ENCODE data around the gene DDX56.

DDX56 gene

DNA sequence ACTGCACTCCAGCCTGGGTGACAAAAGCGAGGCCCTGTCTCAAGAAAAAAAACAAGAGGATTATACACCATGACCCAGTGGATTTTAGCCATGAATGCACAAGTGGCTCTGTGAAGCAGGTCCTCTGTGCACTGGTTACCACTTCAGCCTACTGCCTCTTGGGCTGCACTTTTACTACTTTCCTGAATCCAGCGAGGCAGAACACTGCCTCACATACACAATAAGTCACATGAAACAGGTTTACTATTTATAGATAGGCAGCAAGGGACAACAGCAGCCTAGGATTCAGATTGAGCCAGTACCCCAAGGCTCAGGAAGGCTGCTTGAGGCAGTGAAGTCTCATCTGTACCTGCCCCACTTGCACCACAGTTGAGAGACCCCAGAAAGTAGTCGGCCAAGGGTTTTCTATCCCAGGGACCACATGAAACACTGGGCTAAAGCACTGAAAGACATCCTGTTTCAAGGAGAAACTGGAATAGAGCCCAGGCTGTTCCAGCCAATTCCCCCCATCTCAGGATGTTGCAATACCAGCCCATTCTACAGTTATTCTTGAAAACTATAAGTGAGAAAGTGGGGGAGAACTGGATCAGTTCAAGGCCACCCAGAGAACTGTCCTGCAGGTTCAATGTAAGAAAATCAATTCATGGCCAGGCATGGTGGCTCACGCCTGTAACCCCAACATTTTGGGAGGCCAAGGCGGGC, 22.4 kb upstream of the DDX56 start:
- DNase-seq (ENCODE audit: low spot score) = no peak

DNA sequence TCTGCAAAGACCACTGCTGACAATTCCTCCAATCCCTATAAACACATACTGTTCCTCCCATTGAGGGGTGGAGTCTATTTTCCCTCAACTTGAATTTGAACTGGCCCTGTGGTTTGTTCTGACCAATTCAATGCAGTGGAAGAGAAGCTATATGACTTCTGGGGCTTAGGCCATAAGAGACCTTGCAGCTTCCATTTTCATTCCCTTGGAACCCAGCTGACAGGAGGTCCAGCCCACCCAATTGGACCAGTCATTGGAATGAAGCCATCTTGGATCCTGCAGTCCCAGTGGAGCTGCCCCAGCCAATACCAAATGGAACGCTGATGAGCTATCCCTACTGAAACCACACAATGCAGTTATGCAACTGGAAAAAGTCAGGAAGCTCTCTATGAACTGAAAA, 17.2 kb upstream of the DDX56 start:
- no peak for DNase-seq (ENCODE audit: low spot score)

DNA sequence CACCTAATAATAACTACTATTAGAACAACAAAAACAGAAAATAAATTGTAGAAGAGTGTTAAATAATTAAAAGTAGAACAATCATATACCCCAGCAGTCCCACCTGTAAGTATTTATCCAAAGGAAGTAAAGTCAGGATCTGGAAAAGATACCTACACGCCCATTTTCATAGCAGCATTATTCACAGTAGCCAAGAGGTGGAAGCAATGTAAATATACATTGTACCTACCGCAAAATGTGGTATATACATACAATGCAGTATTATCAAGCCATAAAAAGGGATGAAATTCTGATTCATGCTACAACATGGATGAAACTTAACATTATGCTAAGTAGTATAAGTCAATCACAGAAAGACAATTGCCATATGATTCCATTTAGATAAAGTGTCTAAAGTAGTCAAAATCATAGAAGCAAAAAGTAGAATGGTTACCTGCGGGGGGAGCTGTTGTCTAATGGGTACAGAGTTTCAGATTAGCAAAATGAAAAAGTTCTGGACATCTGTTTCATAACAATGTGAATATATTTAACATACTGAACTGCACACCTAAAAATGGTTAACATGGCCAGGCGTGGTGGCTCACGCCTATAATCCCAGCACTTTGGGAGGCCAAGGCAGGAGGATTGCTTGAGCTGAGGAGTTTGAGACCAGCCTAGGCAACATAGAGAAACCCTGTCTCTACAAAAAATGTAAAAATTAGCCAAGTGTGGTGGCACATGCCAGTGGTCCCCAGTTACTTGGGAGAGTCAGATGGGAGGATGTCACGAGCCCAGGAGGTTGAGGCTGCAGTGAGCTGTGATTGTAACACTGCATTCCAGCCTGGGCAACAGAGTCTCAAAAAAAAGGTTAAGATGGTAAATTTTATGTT, 14.4 kb upstream of the DDX56 start:
- no peak for DNase-seq (ENCODE audit: low spot score)

DNA sequence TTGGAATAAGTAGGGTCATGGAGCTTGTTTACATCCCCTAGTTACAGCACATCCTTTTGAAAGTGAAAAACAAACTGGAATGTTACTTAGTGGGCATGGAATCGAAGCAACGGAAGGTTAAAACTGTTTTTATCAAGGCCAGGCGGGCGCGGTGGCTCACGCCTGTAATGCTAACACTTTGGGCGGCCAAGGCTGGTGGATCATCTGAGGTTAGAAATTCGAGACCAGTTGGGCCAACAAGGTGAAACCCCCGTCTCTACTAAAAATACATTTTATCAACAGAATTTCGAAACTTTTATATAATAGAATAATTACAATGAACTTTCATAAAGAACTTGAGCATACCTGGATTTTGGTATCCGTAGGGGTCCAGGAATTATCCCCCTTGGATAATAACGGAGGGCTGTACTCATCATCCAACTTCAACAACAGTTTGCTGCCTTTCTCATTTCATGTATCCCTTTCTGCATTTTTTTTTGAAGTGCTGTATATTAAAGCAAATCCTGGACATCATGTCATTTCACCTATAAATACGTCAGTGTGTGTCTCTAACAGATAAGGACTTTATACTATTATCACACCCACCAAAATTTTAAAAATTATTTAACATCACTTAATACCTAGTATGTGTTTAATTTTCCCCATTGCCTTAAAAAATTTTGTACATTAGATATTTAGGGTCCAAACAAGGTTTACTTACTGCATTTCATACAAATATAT, 9.6 kb upstream of the DDX56 start:
- no peak for DNase-seq (ENCODE audit: low spot score)

- peak; percentile 100 for DNase-seq (ENCODE audit: low spot score)
Observed at GRCh38 chr7:44581879-44582603, 8.3 kb upstream of the DDX56 start, which contains the start of gene TMED4. Gene TMED4, minus strand, starts transcription at chr7:44582231. Its CDS starts 25 bp downstream, at chr7:44582206.

DNA sequence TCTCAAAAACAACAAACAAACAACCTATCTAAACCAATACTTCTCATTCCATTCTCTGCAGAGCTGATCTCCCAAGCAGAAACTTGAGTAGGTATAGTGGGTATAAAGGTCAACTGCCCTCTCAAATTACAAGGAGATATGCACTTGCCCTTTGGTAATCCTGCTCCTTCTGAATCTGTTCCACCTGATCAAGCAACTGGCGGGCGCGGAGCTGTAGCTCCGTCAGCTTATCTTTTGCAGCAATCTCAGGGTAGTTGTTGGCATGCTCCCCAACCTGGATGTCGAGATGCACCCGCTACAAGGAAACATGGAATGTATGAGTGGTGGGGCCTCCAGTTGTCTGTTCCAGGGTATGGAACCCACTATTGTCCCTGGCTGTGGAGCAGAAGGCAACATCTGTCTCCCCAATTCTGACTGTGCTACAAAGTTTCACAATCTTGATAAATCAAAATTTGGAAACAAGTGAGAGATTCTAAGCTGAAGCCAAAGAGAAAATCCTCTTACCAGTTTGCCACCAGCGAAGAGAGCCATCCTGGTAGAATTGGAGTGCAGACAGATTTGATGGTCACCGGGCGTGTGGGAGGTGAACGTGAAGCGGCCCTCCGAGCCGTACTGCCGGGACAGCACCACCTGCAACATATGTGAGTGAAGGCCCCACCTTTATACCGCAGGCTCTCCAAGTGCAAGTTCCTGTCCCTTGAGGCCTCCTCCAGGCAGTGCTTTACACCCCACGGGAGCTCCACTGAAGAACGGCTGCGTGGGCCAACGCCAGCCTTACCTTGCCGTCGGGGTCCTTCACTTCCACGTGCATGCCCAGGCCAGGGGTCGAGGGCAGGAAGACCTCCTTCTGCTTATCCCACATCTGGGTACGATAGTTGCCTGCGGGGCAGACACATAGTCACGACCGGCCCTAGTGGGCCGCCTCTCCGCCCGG, 7.5 kb upstream of the DDX56 start:
- DNase-seq (ENCODE audit: low spot score) = peak; percentile 18

- no peak for DNase-seq (ENCODE audit: low spot score)
Observed at GRCh38 chr7:44576228-44576627, 2.5 kb upstream of the DDX56 start.

DNA sequence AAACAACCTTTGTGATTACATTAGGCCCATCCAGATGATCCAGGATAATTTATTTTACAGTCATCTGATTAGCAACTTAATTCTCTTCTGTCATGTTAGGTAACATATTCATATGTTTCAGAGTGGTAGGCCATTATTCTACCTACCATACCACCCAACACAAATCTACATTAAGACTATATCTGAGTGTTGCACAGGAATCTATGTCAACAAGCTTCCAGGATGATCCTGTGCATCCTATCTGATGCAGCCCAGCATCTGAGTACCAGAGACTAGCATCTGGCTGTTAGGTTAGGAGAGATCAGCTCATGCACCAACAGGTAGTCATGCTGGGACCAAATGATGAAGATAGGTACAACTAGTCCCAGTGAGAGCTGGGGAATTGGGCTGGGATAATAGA, 1.3 kb upstream of the DDX56 start:
- no peak for DNase-seq (ENCODE audit: low spot score)

- peak; percentile 12 for DNase-seq (ENCODE audit: low spot score)
Observed at GRCh38 chr7:44574287-44574872, 672 bp upstream of the DDX56 start.

DNA sequence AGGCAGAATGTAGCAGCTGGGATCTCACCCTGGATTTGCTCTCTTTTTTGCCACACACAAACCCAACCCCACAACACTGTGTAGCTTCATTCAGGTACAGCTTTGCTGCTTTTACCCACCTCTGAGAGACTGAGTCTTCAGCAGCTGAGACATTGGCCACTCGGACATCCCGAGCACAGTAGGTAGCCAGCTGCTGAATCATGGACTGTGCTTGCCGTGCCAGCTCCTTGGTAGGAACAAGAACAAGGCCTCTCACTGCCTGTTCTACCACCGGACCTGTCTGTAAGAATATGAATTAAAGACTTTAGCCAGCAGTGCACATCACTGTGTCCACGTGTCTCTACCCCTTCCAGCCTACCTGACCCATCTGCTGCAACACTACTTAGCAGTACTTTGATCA, 937 bp downstream of the DDX56 start:
- DNase-seq (ENCODE audit: low spot score) = no peak

DNA sequence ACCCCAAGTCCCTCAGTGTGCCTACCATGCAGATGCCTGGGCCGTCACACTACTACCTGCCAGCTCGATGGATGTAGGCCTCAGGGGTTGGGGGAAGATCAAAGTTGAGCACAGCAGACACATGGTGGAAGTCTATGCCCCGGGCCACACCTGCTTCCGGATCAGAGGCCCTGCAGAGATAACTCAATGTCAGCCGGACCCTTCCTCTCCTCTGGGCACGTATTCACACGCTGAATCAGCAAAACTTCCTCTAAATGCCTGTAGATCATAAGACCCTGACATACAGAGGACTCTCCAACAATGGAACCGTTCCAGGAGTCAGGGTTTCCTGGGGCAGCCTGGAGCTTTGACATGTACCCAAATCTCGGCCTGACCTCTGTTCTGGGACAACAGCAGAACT, 3.7 kb downstream of the DDX56 start:
- no peak for DNase-seq (ENCODE audit: low spot score)

GRCh38 chr7:44568771-44569560, 4.7 kb downstream of the DDX56 start:
- DNase-seq (ENCODE audit: low spot score) = no peak

DNA sequence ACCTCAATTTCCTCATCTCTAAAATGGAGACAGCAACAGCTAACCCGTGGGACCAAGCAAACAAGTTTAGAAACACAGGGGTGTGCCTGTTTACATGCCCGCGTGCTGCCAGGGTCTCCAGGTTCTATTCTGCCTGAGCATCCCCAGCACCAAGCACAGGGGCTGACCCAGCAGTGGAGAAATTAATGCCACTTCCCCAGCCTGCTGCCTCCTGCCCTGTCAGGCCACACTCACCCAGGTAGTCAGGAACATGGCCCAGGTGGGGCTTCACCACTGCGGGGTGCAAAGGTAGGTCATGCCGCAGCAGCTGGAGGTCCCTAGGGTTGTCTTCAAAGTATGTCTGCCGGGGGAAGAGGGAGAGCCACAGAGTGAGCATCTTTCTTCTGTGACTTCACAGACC, 5.8 kb downstream of the DDX56 start:
- DNase-seq (ENCODE audit: low spot score) = no peak

- DNase-seq (ENCODE audit: low spot score) = no peak
Observed at GRCh38 chr7:44566680-44567079, 7.0 kb downstream of the DDX56 start.

DNA sequence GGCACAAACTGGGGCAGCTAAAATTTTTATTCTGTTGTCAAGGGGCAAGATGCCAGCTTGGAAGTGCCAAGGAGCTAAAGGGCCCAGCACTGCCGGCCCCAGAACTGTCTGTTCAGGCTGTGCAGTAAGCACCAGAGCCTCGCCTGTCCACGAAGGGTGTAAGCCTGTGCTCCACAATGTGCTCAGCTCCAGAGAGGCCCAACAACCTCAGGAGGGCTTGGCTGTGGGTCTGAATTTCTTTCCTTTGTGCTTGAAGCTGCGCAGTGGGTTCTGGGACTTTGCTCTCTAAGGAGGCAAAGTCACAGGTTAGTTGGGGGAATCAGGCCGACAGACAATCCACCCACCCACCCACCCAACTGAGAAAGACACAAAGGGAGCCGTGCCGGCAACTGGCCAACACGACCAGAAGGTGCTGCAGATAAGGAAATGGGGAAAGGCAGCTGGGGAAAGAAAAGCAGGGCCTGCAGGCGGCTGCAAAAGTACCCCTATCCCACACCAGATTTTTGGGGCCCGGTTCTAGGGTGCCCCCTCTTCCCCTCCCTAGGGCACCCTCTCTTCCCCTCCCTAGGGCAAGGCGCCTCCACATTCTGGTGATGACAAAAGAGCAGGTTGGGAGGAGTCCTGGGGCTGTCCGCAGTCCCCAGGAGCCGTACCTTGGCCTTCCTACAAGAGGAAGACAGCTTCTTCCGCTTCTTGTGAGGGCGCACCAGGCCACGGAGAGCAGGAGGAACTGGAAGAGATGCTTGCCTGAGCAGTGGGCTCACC, 7.7 kb downstream of the DDX56 start:
- DNase-seq (ENCODE audit: low spot score) = no peak

DNA sequence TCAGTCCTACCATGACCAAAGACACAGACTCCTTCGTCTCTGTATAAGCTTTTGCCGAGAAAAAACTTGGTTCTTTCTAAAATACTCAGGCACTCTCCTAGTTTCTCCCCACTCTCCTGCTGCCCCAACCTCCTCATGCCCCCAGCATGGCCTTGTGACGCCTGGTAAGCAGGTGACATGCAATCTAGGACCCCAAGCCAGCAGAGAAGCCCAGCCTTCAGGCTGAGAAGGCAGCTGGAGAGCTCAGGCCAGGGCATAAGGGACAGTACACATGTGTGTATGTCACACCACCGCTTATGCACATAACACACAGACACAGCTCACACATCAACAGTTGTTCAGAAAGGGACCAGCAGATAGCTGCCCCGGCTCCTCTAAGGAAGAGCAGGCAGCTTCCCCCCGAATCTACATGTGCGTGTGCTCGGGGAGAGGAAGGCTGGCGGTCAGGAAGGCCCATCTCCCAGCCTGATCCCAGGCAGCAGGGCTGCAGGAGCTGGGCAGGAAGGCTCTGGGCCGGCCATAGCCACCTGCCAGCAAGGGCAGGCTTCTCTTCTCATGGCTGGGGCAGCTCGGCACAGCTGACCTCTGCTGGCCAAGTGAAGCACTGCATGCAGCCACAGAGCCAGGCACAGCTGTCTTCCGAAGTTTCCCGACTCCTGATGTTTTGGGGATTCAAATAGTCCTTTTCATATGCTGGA, 8.5 kb downstream of the DDX56 start:
- peak; percentile 65 for DNase-seq (ENCODE audit: low spot score)

DNA sequence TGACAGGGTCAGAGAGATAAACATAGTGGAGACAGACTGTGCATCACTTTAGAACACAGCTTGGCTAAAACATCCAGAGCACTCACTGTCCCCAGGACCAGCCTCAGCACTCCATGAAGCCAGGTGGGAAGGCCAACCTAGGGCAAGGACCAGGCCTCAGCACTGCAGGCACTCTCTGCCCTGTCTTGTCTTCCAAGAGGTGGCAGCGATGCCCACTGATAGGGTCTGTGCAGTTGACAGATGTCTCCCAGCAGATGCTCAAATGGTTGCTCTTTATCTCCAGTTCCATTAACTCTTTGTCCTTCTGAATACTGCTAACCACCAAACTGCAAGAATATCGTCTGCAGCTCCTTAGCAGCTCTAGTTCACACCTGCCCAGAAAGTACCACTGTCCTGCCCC, 9.1 kb downstream of the DDX56 start:
- no peak for DNase-seq (ENCODE audit: low spot score)

- DNase-seq (ENCODE audit: low spot score) = no peak
Observed at GRCh38 chr7:44563171-44563679, 10.5 kb downstream of the DDX56 start.
